Stimulated activated naive CD8-positive, alpha-beta T cell treated with anti-CD3 and anti-CD28 coated beads, Interleukin-15, Interleukin-2, amounts not matched to agents 100 ng/mL and 50 ng/mL, for 24 hours (primary cell): Measurements from ENCODE around the gene CTNNA3.

ENCODE experiments used
- H3K27ac Mint-ChIP-seq: one replicate; pipeline ENCODE4 v1.8.0; 2021; ENCODE audit warnings: mild to moderate bottlenecking, mixed read lengths
- H3K27me3 Mint-ChIP-seq: one replicate; pipeline ENCODE4 v1.8.0; 2021; ENCODE audit warnings: mixed read lengths
- H3K36me3 Mint-ChIP-seq: one replicate; pipeline ENCODE4 v1.8.0; 2021; ENCODE audit warnings: low read depth, mixed read lengths
- H3K4me1 Mint-ChIP-seq: one replicate; pipeline ENCODE4 v1.8.0; 2021; ENCODE audit warnings: low read depth, mixed read lengths
- H3K4me3 Mint-ChIP-seq: one replicate; pipeline ENCODE4 v1.8.0; 2021; ENCODE audit warnings: mild to moderate bottlenecking, mixed read lengths
- H3K9me3 Mint-ChIP-seq: one replicate; pipeline ENCODE4 v1.8.0; 2021; ENCODE audit warnings: mixed read lengths

Gene CTNNA3

GRCh38 chr10:66982792-66983474 lies 713.1 kb downstream of the CTNNA3 start:
- Mint-ChIP-seq H3K36me3 (no peaks in the 10 kb centered on the region), H3K27ac (no peak overlapping the region), H3K4me3 (no peak overlapping the region), H3K27me3 (no peaks in the 10 kb centered on the region), H3K9me3 (peaks cover 8% of the 10 kb centered on the region), H3K4me1 (no peaks in the 10 kb centered on the region)

GRCh38 chr10:66982053-66982420 lies 714.0 kb downstream of the CTNNA3 start:
- Mint-ChIP-seq H3K4me1 (no peaks in the 10 kb centered on the region), H3K4me3 (no peak overlapping the region), H3K27ac (no peak overlapping the region), H3K9me3 (peaks cover 8% of the 10 kb centered on the region), H3K36me3 (no peaks in the 10 kb centered on the region), H3K27me3 (no peaks in the 10 kb centered on the region)

- H3K27me3 Mint-ChIP-seq: no peaks in the 10 kb centered on the region
- H3K4me1 Mint-ChIP-seq: no peaks in the 10 kb centered on the region
- H3K9me3 Mint-ChIP-seq: peaks cover 4% of the 10 kb centered on the region
- no peaks in the 10 kb centered on the region for H3K36me3 Mint-ChIP-seq
- no peak overlapping the region for H3K27ac Mint-ChIP-seq
- H3K4me3 Mint-ChIP-seq: no peak overlapping the region
Measured at GRCh38 chr10:66981361-66982052, 714.5 kb downstream of the CTNNA3 start.

GRCh38 chr10:66980246-66980815 lies 715.7 kb downstream of the CTNNA3 start:
- no peaks in the 10 kb centered on the region for H3K27me3 Mint-ChIP-seq
- no peaks in the 10 kb centered on the region for H3K4me1 Mint-ChIP-seq
- no peak overlapping the region for H3K4me3 Mint-ChIP-seq
- no peaks in the 10 kb centered on the region for H3K36me3 Mint-ChIP-seq
- H3K9me3 Mint-ChIP-seq: peaks cover 4% of the 10 kb centered on the region
- H3K27ac Mint-ChIP-seq: no peak overlapping the region

DNA sequence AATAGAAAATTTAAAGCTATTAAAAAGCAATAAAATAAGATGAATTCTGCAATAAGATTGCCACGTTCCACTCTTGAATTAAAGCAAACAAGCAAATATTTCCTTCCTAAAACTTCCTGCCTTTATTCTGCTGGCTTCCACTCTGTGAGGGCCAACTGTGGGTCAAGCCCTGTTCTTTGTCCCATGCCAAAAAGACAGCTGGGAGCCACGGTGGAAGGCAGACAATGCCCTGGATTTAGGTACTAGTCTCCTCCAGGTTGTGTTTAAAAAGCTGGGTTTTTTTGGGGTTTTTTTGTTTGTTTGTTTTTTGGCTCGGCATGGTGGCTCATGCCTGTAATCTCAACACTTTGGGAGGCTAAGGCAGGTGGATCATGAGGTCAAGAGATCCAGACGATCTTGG lies 731.0 kb downstream of the CTNNA3 start:
- Mint-ChIP-seq H3K4me3 (no peak overlapping the region), H3K4me1 (no peaks in the 10 kb centered on the region), H3K36me3 (no peaks in the 10 kb centered on the region), H3K27ac (no peak overlapping the region), H3K9me3 (no peaks in the 10 kb centered on the region), H3K27me3 (no peaks in the 10 kb centered on the region)

GRCh38 chr10:66958466-66958865 lies 737.5 kb downstream of the CTNNA3 start:
- Mint-ChIP-seq H3K27ac (no peak overlapping the region), H3K4me1 (no peaks in the 10 kb centered on the region), H3K36me3 (no peaks in the 10 kb centered on the region), H3K4me3 (no peak overlapping the region), H3K9me3 (no peaks in the 10 kb centered on the region), H3K27me3 (no peaks in the 10 kb centered on the region)

DNA sequence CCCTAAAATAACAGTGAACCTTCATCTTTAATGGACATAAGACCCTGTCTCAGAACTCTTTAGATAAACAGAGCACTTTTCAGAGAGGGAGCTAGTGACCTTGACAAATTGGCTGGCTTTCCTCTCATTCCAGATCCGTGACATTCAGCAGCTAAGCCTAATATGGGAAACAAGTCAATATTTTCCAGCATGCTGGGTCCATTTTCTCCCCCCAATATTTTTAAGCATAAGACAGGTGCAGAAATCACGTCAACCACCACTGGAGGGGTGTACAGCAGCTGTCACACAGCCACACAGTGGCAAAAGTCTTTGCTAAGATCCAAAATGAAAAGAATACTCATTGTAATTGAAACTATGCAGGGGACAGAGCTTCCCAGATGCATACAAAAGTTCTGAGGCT lies 744.1 kb downstream of the CTNNA3 start:
- Mint-ChIP-seq H3K27me3 (no peaks in the 10 kb centered on the region), H3K9me3 (no peaks in the 10 kb centered on the region), H3K36me3 (no peaks in the 10 kb centered on the region), H3K4me1 (no peaks in the 10 kb centered on the region), H3K27ac (no peak overlapping the region), H3K4me3 (no peak overlapping the region)

DNA sequence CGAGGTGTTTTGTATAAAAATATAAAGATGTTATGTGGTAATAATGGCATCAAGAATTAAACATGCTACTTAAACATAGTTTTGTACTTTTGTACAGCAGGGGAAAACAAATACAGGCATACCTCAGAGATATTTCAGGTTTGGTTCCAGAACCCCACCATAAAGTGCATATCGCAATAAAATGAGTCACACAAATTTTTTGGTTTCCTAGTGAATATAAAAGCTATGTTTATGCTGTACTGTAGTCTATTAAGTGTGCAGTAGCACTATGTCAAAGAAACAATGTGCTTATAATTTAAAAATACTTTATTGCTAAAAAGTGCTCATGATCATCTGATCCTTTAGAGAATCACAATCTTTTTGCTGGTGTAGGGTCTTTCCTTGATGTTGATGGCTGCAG lies 752.4 kb downstream of the CTNNA3 start:
- no peak overlapping the region for H3K4me3 Mint-ChIP-seq
- no peak overlapping the region for H3K27ac Mint-ChIP-seq
- no peaks in the 10 kb centered on the region for H3K36me3 Mint-ChIP-seq
- no peaks in the 10 kb centered on the region for H3K9me3 Mint-ChIP-seq
- H3K27me3 Mint-ChIP-seq: no peaks in the 10 kb centered on the region
- no peaks in the 10 kb centered on the region for H3K4me1 Mint-ChIP-seq

GRCh38 chr10:66942407-66942806 lies 753.6 kb downstream of the CTNNA3 start:
- no peaks in the 10 kb centered on the region for H3K4me1 Mint-ChIP-seq
- no peaks in the 10 kb centered on the region for H3K36me3 Mint-ChIP-seq
- no peak overlapping the region for H3K4me3 Mint-ChIP-seq

GRCh38 chr10:66941491-66941890 lies 754.5 kb downstream of the CTNNA3 start:
- H3K27me3 Mint-ChIP-seq: peaks cover under 1% of the 10 kb centered on the region
- no peaks in the 10 kb centered on the region for H3K9me3 Mint-ChIP-seq
- H3K4me1 Mint-ChIP-seq: no peaks in the 10 kb centered on the region
- H3K4me3 Mint-ChIP-seq: no peak overlapping the region
- no peak overlapping the region for H3K27ac Mint-ChIP-seq
- no peaks in the 10 kb centered on the region for H3K36me3 Mint-ChIP-seq

More at GRCh38 chr10:66942407-66942806, 753.6 kb downstream of the CTNNA3 start:
- Mint-ChIP-seq H3K27me3 (no peaks in the 10 kb centered on the region), H3K27ac (no peak overlapping the region), H3K9me3 (no peaks in the 10 kb centered on the region)

GRCh38 chr10:66940965-66941364 lies 755.0 kb downstream of the CTNNA3 start:
- H3K9me3 Mint-ChIP-seq: no peaks in the 10 kb centered on the region
- H3K4me1 Mint-ChIP-seq: no peaks in the 10 kb centered on the region
- H3K36me3 Mint-ChIP-seq: no peaks in the 10 kb centered on the region
- H3K4me3 Mint-ChIP-seq: no peak overlapping the region
- peaks cover 5% of the 10 kb centered on the region for H3K27me3 Mint-ChIP-seq
- H3K27ac Mint-ChIP-seq: no peak overlapping the region

DNA sequence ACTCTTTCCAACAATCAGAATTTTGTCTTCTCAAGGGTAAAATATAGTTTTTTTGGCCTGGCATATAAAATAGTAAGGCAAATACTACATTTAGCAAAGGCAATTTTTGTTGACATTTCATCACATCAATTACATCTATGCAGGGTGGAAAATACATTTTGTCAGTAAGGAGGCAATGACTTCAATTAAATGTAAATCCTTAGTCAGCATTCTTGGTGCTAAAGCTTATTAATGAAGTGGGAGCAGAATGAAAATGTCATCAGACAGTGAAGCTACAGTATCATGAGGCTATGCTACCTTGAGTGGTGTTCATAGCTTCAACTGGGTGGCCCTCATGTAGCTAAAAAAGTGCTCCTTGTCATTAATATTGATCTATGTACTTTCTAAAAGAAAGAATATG lies 761.3 kb downstream of the CTNNA3 start:
- H3K4me1 Mint-ChIP-seq: no peaks in the 10 kb centered on the region
- no peaks in the 10 kb centered on the region for H3K36me3 Mint-ChIP-seq
- H3K9me3 Mint-ChIP-seq: no peaks in the 10 kb centered on the region
- H3K27me3 Mint-ChIP-seq: peaks cover 10% of the 10 kb centered on the region
- no peak overlapping the region for H3K4me3 Mint-ChIP-seq
- H3K27ac Mint-ChIP-seq: no peak overlapping the region

DNA sequence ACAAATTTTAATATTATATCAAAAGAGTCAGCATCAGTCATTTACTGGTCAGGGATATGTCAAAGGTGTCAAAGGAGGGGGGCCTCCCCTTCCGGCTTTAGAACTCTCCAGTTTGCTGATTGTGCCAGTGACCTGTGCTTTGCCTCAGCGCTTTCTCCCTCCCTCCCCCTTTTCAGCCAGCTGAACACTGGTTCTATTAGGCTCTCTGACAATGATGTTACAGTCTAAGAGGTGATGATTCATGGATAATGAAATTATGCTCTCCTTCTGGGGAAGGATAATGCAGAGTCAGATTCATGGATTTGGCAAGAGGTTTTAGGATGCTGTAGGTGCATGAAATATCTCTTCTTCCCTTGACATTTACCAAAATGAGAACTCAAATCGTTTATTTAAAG lies 764.0 kb downstream of the CTNNA3 start:
- H3K9me3 Mint-ChIP-seq: no peaks in the 10 kb centered on the region
- H3K27me3 Mint-ChIP-seq: peaks cover 34% of the 10 kb centered on the region
- no peak overlapping the region for H3K27ac Mint-ChIP-seq
- H3K4me1 Mint-ChIP-seq: no peaks in the 10 kb centered on the region
- no peak overlapping the region for H3K4me3 Mint-ChIP-seq
- no peaks in the 10 kb centered on the region for H3K36me3 Mint-ChIP-seq

GRCh38 chr10:66931340-66931948 lies 764.6 kb downstream of the CTNNA3 start:
- H3K9me3 Mint-ChIP-seq: no peaks in the 10 kb centered on the region
- H3K4me3 Mint-ChIP-seq: no peak overlapping the region
- peaks cover 35% of the 10 kb centered on the region for H3K27me3 Mint-ChIP-seq
- H3K36me3 Mint-ChIP-seq: no peaks in the 10 kb centered on the region
- no peak overlapping the region for H3K27ac Mint-ChIP-seq
- no peaks in the 10 kb centered on the region for H3K4me1 Mint-ChIP-seq

GRCh38 chr10:66929375-66929774 lies 766.6 kb downstream of the CTNNA3 start:
- Mint-ChIP-seq H3K27ac (no peak overlapping the region), H3K27me3 (peaks cover 38% of the 10 kb centered on the region), H3K9me3 (no peaks in the 10 kb centered on the region)

More at GRCh38 chr10:66929375-66929774, 766.6 kb downstream of the CTNNA3 start:
- Mint-ChIP-seq H3K4me1 (no peaks in the 10 kb centered on the region), H3K4me3 (no peak overlapping the region), H3K36me3 (no peaks in the 10 kb centered on the region)
